Left kidney (tissue), 2 donors: Measurements from ENCODE around the gene RNF208. TPM values are rescaled to one million over a fixed set of nuclear protein-coding genes. Genes with fewer than 3 reads are reported as not detected.
"Not testable (repeated sequence)": the region's sequence is repeated elsewhere in the genome, so short reads cannot be mapped to it uniquely, and the experiment has no call there.

Source experiments
- DNase-seq: peaks from one replicate; pipeline ENCODE4 v3.0.0-alpha.2; 2013
- polyA plus RNA-seq: library from polyadenylated mRNA; unstranded; fragments of 120-200 nt; gene quantifications from one replicate; pipeline ENCODE4 v1.2.1, GENCODE V29; 2013; ENCODE audit not compliant: insufficient read length

The RNF208 gene
- polyA plus RNA-seq, 1 donor, result 5.8 TPM

DNA sequence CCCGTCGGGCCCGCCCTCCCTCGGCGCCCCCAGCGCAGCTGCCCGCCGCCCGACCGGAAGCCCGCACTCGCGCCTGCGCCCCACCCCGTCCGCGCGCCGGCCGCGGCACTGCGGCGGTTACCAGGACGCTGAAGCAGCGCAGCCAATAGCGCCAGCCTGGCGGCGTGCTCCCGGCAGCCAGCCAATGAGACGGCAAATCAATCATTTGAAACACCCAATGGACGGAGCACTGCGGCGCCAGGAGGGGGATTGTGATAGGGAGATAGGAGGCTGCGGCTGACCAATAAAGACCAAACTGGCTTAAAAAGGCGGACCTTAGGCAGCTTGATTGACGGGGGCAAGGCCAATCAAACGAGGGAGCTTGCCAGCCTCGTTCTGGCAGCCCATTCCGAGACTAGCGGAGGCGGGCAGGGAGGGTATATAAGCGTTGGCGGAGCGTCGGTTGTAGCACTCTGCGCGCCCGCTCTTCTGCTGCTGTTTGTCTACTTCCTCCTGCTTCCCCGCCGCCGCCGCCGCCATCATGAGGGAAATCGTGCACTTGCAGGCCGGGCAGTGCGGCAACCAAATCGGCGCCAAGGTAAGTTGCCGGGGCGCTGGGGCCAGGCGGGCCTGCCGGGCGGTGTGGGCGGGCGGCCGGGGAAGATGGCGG is 18.9 kb upstream of the RNF208 start, which contains the start of gene TUBB4B:
Gene TUBB4B (plus strand): TSS at position 447 of the 649 bp plus-strand sequence. CDS start 74 bp downstream, at position 521.
- DNase-seq, result peak; percentile 100

DNA sequence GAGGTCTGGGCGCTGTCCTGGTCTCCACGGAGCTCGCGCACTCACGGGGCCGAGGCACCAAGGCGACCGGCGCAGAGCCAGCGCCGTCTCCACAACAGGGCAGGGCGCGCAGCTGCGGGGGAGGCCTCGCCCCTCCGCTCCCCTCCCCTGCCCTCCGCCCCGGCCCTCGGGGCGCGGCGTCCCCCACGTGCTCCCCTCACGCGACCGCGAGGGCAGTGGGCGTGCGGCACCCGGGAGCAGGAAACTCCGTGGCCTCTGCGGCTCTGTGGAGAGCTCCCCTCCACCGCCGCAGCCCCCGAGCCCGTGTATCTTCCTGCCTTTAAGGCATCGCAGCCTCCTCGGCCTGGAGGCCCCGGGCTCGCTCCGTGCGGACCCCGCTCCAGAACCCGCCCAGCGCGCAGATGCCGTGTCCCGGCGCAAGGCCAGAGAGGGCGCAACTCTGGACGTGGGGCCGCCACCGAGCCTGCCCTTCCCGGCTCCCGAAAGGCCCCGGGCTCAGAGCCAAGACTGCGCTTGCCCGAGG is 18.3 kb upstream of the RNF208 start:
- DNase-seq, result peak; percentile 65

DNA sequence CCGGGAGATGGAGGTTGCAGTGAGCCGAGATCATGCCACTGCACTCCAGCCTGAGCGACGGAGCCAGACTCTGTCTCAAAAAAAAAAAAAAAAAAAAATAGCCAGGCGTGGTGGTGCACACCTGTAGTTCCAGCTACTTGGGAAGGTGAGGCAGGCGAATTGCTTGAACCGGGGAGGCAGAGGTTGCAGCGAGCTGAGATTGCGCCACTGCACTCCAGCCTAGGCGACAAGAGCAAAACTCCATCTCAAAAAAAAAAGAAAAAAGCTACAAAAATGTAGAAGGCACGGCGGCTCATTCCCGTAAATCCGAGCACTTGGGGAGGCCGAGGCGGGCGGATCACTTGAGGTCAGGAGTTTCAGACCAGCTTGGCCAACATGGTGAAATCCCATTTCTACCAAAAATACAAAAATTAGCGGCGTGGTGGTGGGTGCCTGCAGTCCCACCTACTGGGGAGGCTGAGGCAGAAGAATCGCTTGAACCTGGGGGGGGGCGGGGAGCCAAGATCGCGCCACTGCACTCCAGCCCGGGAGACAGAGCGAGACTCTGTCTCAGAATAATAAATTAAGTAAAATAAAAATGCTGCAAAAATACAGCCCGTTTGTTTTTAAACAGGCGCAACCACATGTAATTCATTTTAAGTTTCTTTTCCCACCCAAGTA is 17.6 kb upstream of the RNF208 start:
- DNase-seq, result not testable (repeated sequence)

DNA sequence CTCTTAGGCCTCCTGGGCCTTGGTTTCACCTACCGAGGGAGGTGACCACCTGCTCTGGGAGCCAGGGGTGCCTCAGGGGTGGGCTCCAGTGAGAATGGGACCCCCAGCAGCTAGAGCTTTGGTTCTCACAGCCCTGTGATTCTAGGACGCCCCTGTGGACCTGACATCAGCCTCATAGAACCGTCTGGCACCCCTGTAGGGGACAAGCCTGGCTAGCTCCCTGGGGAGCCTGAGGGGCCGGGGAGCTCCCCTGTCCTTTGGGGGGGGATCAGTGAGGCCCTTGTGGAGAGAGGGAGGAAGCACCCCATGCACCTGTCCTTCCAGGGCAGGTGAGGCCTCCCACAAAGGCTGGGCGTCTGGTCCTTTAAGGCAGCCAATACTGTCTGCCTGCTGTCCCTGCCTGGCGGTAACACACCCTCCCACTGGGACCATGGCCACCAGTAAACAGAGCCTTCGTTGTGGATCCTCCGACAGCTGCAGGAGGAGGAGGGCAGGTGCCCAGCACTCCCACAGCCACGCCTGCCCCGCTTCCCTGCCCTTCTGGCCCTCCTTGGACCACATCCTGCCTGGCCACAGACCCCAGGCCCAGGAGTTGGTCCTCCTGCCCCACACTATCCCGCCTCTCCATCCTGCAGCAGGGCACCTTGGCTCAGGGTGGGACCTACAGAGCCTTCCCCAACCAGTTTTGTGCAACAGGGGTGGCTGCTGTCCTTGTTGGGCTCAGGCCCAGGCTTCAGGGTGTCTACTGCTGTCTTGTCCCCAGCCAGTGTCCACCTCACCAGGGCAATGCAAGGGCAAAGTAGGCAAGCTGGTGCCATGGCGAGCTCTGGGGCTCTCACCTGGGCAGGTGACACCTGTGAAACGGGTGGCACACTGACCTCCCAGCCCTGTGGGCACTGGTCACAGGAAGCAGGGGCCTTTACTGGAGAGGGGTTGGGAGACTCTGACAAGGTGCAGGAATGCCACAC is 16.0 kb upstream of the RNF208 start:
- DNase-seq, result no peak

DNA sequence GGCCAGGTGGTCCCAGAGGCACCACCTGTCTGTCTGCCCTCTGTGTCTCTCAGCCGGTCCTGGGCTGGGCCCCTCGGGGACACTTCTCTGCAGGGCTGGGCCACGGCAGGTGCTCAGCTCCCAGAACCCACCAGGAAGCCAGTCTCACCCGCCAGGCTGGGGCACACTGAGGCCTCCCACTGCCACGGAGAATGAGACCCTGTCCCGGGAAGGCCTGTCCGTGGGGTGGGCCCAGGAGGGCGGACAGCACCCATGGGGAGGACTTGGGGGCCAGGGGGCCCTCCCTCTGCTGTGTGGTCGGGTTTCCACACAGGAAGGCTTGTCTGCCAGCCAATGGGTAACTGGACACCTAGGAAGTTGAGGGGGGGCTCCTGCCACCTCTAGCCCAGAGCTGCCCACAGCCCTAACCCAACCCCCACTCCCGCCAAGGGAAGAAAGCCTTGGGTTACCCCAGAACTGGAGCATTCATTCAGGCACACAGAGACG is 14.9 kb upstream of the RNF208 start:
- no peak for DNase-seq

DNA sequence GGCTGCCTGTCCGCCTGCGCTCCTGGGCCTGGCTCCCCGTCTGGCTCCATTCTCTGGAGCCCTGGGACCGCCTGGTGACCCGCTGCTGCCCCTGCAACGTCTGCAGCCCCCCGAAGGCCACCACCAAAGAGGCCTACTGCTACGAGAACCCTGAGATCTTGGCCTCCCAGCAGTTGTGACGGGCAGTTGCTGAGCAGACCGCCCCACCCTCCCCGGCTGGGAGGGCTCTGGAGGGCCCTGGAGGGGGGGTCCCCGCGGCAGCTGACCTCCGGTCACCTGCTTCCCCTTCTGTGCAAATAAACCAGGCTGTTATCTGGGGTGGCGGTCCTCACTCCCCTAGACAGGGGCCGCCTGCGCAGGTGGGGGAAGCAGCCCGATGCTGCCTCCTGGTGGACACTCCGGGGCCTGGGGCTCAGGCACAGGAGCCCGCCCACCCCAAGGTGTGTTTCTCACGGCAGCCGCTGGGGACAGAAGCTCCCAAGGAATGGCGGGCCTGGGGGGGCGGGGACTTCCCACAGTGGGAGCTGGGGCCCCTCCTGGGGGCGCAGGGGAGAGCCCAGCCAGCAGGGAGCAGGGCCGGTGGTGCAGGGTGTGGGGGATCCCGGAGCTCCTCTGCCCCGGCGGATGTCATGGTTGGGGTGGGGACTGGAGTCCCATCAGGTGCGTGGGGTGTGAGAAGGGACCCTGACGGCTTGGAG is 14.3 kb upstream of the RNF208 start:
- peak; percentile 84 for DNase-seq

DNA sequence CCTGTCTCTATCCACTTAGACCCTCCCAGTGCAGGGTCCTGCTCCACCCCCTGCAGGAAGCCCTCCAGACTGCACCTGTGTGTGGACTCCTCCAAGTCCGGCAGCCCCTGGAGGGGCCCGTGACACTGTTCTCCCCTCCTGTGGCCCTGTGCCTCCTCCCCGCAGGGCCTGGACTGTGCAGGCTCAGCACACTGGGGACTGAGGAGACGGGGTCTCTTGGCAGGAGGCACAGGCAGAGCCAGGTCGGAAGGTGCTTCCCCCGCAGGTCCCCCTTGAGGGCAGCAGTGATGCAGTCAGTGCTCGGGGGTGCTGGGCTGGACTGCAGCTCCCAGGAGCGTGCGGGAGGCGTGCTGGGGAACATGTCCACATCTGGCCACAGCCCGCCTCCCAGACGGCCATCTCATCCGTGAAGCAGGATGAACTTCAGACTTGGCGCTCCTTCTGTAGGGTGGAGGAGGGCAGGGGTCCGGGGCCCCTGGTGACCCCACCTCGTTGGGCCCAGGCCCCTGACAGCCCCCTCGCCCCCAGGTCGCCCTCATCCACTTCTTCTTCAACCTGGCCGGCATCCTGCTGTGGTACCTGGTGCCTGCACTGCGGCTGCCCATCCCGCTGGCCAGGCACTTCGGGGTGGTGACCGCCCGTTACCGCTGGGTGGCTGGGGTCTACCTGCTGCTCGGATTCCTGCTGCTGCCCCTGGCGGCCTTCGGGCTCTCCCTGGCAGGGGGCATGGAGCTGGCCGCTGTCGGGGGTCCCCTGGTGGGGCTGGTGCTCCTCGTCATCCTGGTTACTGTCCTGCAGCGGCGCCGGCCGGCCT is 13.6 kb upstream of the RNF208 start:
- no peak for DNase-seq

DNA sequence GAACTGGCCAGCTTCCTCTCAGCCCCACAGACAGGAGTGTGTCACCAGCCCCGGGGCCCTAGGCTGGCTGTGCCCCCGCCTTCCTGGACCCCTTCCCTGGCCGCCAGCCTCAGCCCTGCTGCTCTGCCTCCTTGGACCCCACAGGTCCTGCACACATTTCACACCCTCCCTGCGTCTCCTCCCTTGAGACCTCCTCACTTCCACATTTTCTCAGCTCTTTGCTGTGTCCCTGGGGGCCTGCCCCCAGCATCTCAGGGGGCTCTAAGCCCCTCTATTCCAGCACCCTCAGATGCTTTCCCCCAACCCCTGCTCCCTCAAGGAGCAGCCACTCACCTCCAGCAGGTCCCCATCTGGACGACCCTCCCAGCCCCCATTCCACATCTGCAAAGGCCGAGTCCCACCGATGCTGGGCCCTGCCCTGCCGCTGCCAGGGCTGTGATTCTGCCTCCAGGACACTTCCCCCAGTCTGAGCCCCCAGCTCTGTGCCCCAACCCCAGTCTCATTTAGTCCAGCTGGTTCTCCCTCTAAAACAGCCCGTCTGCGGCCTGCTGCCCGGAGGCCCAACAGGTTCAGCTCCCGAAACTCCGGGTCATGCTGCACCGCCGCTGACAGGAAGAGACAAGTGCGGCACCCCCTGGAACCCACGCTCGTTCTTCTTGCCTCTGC is 12.9 kb upstream of the RNF208 start:
- DNase-seq, result no peak

DNA sequence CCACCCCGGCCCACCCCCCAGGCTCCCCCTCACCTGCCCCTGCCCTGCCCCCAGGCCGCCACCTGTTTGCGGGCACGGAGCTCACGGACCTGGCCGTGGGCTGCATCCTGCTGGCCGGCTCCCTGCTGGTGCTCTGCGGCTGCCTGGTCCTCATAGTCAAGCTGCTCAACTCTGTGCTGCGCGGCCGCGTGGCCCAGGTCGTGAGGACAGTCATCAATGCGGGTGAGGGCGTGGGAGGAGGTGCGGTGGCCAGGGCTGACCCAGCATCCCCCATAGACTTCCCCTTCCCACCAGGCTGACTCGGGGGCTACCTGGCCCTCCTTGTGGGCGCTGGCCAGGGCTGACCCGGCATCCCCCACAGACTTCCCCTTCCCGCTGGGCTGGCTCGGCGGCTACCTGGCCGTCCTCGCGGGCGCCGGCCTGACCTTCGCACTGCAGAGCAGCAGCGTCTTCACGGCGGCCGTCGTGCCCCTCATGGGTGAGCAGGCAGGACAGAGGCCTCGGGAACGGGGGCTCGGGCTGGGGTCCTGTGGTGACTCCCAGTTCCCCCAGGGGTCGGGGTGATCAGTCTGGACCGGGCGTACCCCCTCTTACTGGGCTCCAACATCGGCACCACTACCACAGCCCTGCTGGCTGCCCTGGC is 12.1 kb upstream of the RNF208 start:
- DNase-seq, result no peak

DNA sequence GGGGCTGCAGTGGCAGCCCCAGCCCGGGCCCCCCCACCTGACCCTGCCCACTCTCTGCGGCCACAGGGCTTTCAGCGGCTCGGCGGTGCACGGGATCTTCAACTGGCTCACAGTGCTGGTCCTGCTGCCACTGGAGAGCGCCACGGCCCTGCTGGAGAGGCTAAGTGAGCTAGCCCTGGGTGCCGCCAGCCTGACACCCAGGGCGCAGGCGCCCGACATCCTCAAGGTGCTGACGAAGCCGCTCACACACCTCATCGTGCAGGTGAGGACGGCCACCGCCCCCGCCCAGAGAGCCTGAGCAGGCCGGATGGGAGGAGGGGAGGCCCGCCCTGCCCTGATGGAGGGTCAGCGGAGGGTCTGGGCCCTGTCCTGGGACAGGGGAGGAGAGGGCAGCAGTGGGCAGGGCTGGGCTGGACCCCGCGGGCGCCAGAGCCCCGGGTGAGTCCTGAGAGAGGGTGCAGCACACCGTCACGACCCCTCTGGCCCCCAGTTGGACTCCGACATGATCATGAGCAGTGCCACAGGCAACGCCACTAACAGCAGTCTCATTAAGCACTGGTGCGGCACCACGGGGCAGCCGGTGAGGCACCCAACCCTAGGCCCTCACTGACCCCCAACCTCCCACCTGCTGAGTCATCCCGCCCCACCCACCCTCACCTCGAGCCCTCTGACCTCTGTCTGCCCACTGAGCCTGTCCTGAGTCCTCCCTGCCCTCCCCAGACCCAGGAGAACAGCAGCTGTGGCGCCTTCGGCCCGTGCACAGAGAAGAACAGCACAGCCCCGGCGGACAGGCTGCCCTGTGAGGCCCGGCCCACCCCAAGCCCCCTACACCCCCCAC is 11.3 kb upstream of the RNF208 start:
- DNase-seq, result no peak

DNA sequence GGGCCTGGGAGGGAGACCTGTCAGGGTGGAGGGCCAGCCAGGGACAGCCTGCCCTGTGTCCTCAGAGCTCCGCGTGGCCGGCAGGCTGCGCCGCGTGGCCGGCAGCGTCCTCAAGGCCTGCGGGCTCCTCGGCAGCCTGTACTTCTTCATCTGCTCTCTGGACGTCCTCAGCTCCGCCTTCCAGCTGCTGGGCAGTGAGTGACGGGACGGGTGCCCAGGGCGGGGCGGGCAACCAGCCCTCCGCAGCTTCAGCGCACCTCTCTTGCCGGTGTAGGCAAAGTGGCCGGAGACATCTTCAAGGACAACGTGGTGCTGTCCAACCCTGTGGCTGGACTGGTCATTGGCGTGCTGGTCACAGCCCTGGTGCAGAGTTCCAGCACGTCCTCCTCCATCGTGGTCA is 10.5 kb upstream of the RNF208 start:
- DNase-seq, result no peak

DNA sequence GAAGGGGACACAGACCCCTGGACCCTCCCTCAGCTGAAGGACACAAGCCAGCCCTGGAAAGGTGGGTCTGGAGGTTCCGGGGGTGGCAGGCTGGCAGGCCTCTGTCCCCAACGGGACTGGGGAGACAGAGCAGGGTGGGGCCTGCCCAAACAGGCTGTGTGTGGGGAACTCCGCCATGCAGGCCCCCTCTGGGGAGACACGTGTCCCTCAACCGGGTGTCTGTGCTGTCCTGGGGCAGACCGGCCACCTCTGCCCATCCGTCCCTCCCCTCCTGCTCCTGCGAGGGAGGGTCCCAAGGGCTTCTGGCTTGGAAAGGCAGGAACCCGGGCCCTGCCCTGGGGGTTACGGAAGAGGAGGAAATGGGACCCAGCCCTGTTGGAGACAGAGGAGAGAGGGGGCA is 10.1 kb upstream of the RNF208 start:
- no peak for DNase-seq

DNA sequence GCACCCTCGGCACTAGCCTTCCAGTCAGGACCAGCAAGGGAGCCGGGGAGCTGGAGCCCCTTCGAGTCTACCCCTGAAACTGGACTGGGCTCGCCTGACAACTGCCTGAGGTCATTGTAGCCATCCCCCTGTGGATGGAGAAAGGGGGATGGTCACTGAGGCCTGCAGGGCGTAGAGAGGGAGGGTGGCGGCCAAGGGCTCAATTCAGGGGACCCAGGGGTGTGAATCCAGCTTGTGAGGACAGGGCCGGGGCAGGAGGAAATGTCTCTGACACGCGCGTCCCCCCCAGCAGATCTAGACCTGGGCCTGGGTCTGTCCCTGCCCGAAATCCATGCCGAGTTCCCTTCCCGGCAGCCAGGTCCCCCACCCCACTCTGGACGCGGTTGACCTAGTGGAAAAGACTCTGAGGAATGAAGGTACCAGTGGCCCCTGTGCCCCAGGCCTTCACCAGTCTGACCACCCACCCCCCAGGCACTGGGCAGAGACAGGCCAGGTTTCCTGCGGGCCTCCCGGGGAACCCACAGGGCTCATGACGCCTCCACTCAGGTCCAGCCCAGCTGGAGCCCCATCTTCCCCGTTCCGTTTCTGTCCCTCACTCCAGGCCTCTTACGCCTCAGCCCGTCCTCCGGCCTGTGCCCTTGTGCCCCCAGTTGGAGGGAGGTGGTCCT is 9.5 kb upstream of the RNF208 start:
- DNase-seq, result no peak

DNA sequence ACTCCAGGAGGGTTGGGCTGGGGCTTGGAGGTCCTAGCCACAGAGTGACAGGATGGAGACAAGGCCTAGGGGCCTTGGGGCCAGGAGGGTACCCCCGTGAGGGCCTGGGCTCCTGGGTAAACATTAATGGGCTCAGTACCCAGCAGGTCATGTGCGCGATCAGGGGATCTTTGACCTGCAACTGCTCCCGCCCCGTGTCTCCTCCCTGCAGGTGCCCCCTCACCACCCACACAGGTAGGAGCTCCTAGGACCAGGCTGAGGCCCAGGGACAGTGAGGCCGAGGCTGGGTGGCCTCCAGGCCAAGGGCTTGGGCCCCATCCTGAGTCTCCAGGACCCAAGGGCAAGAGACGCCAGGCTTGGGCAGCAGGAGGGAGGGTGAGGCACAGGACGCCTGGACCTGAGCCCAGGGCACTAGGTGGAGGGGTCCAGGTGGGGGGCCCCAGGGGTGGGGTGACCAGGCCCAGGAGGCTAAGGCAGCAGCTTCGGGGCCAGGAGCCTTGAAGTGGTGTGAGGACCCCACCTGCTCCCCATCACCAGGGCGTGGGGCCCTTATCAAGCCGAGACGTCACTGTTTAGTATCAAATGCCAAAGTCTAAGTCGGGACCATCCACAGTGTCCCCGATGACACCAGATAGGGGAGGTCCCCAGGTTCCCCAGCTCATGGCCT is 8.8 kb upstream of the RNF208 start, which contains the start of gene SLC34A3:
Gene SLC34A3 (plus strand): TSS at position 197 of the 667 bp plus-strand sequence. CDS start 802 bp downstream, outside the sequence.
- no peak for DNase-seq

DNA sequence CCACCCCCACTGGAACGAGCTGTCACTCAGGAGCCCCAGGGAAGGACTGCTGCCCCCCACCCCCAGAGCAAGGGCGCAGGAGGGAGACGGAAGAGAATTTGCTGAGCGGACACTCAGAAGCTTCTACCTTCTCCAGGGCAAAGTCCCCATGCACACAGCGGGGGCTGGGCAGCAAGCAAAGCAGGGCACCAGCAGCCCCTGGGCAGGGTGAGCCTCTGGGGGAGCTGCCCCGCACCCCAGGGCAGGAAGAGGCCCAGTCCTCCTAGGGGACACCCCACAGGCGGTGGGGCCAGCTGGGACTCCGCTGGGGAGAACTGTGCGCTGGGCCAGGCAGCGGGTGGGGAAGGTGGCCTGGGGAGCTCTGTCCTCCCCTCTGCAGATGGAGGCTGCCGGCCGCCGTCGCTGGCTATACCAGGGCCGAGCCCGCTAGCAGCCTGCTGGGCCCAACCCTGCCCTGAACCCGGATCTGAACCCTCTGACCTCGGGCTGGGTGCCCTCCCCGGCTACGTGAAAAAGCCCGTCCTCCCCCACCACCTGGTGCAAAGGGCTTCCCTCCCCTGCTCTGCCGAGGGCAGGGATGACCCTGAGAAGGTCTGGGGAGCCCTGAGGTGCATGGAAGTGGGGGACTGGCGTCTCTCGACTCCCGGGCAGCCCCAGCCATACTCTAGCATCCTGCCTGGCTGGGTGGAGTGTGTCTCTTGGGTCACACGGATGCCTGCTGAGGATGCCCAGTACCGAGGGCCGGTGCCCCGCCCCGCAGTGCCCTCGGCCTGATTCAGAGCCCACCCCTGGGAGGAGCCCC is 8.1 kb upstream of the RNF208 start:
- DNase-seq, result no peak
